Esophagus squamous epithelium (tissue), 5 donors: ENCODE results near the gene C1orf167. TPM values are rescaled to one million over a fixed set of nuclear protein-coding genes. Genes with fewer than 3 reads are reported as not detected.
A peak's percentile ranks its signal among the peaks of the same experiment; 100 is the strongest.

Source experiments
- DNase-seq: peaks from one replicate; lab custom pipeline; 2025; lab: John Stamatoyannopoulos, UW
- H3K27ac ChIP-seq, 4 donors: fragments of 200-600 bp; sonication (generic); one replicate each; pipeline ENCODE4 v1.5.1; 2016 to 2019; ENCODE audit warnings: mild to moderate bottlenecking in 1 of 4
- H3K27me3 ChIP-seq, 4 donors: fragments of 200-600 bp; sonication (generic); 1 replicate in 3 of 4; 2 replicates in 1 of 4; pipeline versions ENCODE4 v1.5.1 to v1.6.0; 2017 to 2021; ENCODE audit warnings: antibody characterized with exemption in 1 of 4
- H3K36me3 ChIP-seq, 3 donors: fragments of 200-600 bp; sonication (generic); one replicate each; pipeline ENCODE4 v1.5.1; 2016 to 2019
- H3K4me1 ChIP-seq, 3 donors: fragments of 200-600 bp; sonication (generic); one replicate each; pipeline ENCODE4 v1.5.1; 2017 to 2019
- H3K4me3 ChIP-seq, 4 donors: fragments of 200-600 bp; sonication (generic); 1 replicate in 3 of 4; 2 replicates in 1 of 4; pipeline ENCODE4 v1.5.1; 2016 to 2019; ENCODE audit warnings: mild to moderate bottlenecking in 2 of 4, moderate library complexity in 1 of 4
- H3K9me3 ChIP-seq, 3 donors: fragments of 200-600 bp; sonication (generic); one replicate each; pipeline ENCODE4 v1.5.1; 2016 to 2019
- CTCF ChIP-seq, 6 experiments: fragments of 450-650 bp in 4 of 6; fragments of 200-600 bp in 2 of 6; sonication (generic) in 2 of 6; IDR thresholded peaks; one replicate each; pipeline ENCODE4 v1.5.1; 2016 to 2019; ENCODE audit warnings: antibody characterized with exemption in 6 of 6, mild to moderate bottlenecking in 4 of 6, moderate library complexity in 4 of 6
- POLR2A ChIP-seq, 4 donors: fragments of 450-650 bp; IDR thresholded peaks; one replicate each; pipeline ENCODE4 v1.6.1; 2017; ENCODE audit warnings: antibody characterized with exemption in 4 of 4, mild to moderate bottlenecking in 4 of 4, moderate library complexity in 3 of 4
- WGBS, 2 donors: methylation state at CpG; one replicate each; pipeline ENCODE4 v1.1.5; 2018; 5-methylcytosine and 5-hydroxymethylcytosine counted together
- intact Hi-C: fragments of 100-400 bp; cut with DNase I; formaldehyde crosslinking; loops from one replicate; pipeline ENCODE4 v1.15.0; 2022
- total RNA-seq, 4 donors: library from RNA; depleted of rRNA; stranded (reverse); fragments of >200 nt; gene quantifications; one replicate each; pipeline ENCODE4 v1.1.0, GENCODE V29; 2016
- donor health status: DM: yes; HTN: yes; CAD: no.

Gene C1orf167
- total RNA-seq, 4 donors from 2014 or later: 0.31 to 2.6 (median 0.76) TPM; not detected in 1

DNA sequence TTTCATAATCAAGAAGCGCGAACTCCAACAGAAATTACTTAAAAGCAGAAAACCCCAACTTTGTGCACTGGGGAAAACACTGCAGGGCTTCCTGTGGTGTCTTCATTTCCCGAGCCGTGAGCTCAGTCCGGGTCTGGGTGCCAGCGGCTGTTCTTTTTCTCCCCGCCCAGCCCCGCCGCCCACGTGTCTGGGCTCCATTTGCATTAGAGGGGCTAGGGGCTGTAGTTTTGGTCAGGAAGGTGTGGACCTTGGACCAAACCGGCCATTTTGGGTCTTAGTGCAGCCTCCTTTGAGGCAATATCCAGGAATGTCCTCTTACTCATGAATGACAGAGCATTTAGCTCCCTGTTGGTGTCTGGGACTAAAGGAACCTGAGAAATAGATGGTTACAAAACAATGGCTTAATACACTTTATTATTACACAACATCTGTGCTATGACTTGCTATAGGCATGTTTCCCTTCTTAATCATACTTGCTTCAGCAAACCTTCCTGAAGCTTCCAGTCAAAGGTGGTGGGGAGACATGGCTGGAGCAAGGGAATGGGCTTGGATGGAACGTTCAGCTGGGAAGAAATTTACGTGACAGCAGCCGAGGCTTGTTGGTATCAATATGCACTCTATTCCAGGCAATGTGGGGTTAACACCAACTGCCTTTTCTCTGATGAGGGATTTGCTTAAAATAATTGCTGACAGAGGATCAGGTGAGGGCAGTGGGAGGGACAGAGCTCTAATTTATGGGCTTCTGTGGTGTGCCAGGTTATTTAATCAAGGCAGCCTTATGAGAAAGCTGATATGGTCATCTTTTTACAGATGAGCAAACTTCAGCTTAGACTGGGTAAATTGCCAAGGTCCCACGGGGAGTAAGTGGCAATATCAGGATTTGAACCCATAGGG is 25.0 kb upstream of the C1orf167 start:
- no peaks in the 10 kb centered on the region for H3K27me3 ChIP-seq
- DNase-seq: no peak
- no peaks in the 10 kb centered on the region for H3K36me3 ChIP-seq
- WGBS, 2 donors: 7 to 18% methylated on average over 9 to 15 of the region's 15 CpGs
- TF ChIP-seq POLR2A (IDR thresholded peaks at IDR 0.05): peak in 2 of 4 donors; percentile 9 to 48
- no peak for TF ChIP-seq CTCF (IDR thresholded peaks at IDR 0.05)
- peak overlapping the region; percentile 67 to 94 (median 80) for H3K4me3 ChIP-seq
- peaks cover 20 to 83% (median 39%) of the 10 kb centered on the region in 3 donors for H3K4me1 ChIP-seq
- no peaks in the 10 kb centered on the region for H3K9me3 ChIP-seq
- peak overlapping the region; percentile 90 to 98 (median 92) for H3K27ac ChIP-seq
- intact Hi-C loops: no loop called here

- Histone ChIP-seq H3K27me3 (no peaks in the 10 kb centered on the region), H3K4me3 (no peak overlapping the region), H3K27ac (peak overlapping the region in 2 of 4 donors; percentile 90 to 98), H3K36me3 (no peaks in the 10 kb centered on the region), H3K9me3 (no peaks in the 10 kb centered on the region), H3K4me1 (peaks cover 9 to 81% (median 28%) of the 10 kb centered on the region in 3 donors)
- DNase-seq: no peak
- WGBS, 2 donors: 70 to 73% methylated on average over 2 of the region's 2 CpGs
- TF ChIP-seq CTCF (IDR thresholded peaks at IDR 0.05): no peak
- no peak for TF ChIP-seq POLR2A (IDR thresholded peaks at IDR 0.05)
- intact Hi-C loops: no loop called here
These were observed 23.9 kb upstream of the C1orf167 start for GRCh38 chr1:11738096-11738495.

DNA sequence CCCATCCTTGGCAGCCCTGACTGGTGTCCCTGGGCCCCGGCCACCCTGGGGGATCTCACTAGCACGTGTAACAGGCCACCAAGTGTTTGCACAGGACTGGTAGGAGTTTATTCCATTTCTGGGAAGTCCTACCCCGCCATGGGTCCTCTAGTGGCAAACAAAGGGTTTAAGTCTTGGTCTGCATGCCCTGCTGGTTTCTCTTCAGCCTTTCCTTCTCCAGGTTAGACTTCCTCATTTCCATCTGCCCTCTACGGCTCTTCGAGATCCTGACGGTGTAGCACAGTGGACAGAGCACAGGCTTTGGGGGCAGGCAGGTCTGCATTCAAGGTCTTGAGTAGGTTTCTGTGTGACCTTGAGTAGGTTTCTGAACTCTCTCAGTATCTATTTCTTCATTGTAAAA is 23.2 kb upstream of the C1orf167 start:
- H3K4me3 ChIP-seq: no peak overlapping the region
- no peak for DNase-seq
- intact Hi-C loops: no loop called here
- peak overlapping the region in 1 of 4 donors; percentile 3 for H3K27ac ChIP-seq
- TF ChIP-seq CTCF (IDR thresholded peaks at IDR 0.05): no peak
- H3K4me1 ChIP-seq: peaks cover 9 to 76% (median 27%) of the 10 kb centered on the region in 3 donors
- H3K36me3 ChIP-seq: no peaks in the 10 kb centered on the region
- no peaks in the 10 kb centered on the region for H3K27me3 ChIP-seq
- no peaks in the 10 kb centered on the region for H3K9me3 ChIP-seq
- 78 to 79% methylated on average over 5 to 6 of the region's 6 CpGs for WGBS, 2 donors

DNA sequence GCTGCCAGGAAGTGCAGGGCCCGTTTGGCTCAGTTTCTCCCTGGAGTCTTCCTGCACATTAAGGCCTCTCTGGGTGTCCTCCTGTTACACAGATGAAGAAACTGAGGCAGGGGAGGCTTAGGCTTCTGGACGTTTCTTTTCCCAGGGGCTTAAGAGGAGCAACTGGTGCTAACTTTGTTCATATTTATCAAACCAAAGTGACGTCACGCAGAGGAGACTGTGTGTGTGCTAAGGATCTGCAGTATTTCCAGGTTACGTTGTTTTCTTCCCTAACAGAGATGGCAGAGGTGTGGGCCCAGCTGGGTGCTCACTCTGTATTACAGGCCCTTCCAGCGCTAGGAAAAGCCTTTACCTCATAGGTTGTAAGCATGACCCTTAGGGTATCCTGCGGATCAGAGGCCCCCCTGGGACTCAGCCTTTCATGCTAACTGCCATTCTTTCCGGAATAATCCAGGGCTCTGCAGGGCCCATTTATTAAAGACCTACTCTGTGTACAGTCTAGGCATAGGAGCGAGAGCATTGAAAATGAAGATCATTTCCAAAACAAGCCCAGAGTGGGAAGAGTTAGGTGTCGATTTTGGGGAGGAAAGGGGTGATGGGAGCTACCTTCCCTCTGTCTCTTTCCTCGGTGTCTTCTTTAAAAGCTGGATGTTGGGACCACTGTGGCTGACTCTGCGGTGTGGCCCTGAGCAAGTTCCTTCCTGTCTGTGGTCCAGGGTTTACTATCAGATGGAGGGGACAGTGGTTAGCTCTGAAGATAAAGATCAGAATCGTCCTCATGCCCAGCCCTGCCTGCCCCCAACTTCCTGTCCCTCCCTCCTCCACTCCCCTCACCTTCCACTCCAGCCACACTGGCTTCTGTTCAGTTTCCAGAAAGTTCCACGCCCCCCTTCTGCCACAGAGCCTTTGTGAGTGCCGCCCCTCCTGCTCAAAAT is 21.5 kb upstream of the C1orf167 start:
- DNase-seq: no peak
- intact Hi-C loops: no loop called here
- Histone ChIP-seq H3K36me3 (peaks cover 0 to 7% (median 2%) of the 10 kb centered on the region in 3 donors), H3K4me1 (peaks cover 9 to 71% (median 23%) of the 10 kb centered on the region in 3 donors), H3K4me3 (no peak overlapping the region), H3K27me3 (no peaks in the 10 kb centered on the region), H3K9me3 (no peaks in the 10 kb centered on the region), H3K27ac (no peak overlapping the region)
- TF ChIP-seq CTCF (IDR thresholded peaks at IDR 0.05) (no peak), POLR2A (IDR thresholded peaks at IDR 0.05) (no peak)
- WGBS, 2 donors: 66 to 69% methylated on average over 12 to 15 of the region's 15 CpGs
